ENCODE data around the gene APELA.

Gene APELA

GRCh38 chr4:164888096-164888715, 11.2 kb downstream of the APELA start:
- H3K9me3 Mint-ChIP-seq, result no peaks in the 10 kb centered on the region
- H3K36me3 Mint-ChIP-seq (ENCODE audit: low read depth), result peaks cover 2% of the 10 kb centered on the region
- no peak for TF ChIP-seq CTCF (IDR thresholded peaks at IDR 0.05)
- peaks cover 3% of the 10 kb centered on the region for H3K27me3 Mint-ChIP-seq (ENCODE audit: low read depth, poor library complexity)
- peaks cover 9% of the 10 kb centered on the region for H3K4me1 Mint-ChIP-seq
- DNase-seq, result no peak
- no peak overlapping the region for H3K27ac Mint-ChIP-seq
- H3K4me3 Mint-ChIP-seq, result no peak overlapping the region

GRCh38 chr4:164890691-164891090, 13.7 kb downstream of the APELA start:
- H3K27me3 Mint-ChIP-seq (ENCODE audit: low read depth, poor library complexity), result no peaks in the 10 kb centered on the region
- no peak for DNase-seq
- H3K27ac Mint-ChIP-seq, result no peak overlapping the region
- peaks cover 9% of the 10 kb centered on the region for H3K4me1 Mint-ChIP-seq
- H3K4me3 Mint-ChIP-seq, result no peak overlapping the region
- H3K9me3 Mint-ChIP-seq, result no peaks in the 10 kb centered on the region
- H3K36me3 Mint-ChIP-seq (ENCODE audit: low read depth), result no peaks in the 10 kb centered on the region
- TF ChIP-seq CTCF (IDR thresholded peaks at IDR 0.05), result no peak

GRCh38 chr4:164892018-164892417, 15.0 kb downstream of the APELA start:
- no peaks in the 10 kb centered on the region for H3K9me3 Mint-ChIP-seq
- no peaks in the 10 kb centered on the region for H3K27me3 Mint-ChIP-seq (ENCODE audit: low read depth, poor library complexity)
- H3K4me1 Mint-ChIP-seq, result peaks cover 9% of the 10 kb centered on the region

GRCh38 chr4:164894702-164895101, 17.7 kb downstream of the APELA start:
- DNase-seq, result no peak
- TF ChIP-seq CTCF (IDR thresholded peaks at IDR 0.05), result no peak
- Mint-ChIP-seq H3K4me1 (peaks cover 5% of the 10 kb centered on the region), H3K27me3 (ENCODE audit: low read depth, poor library complexity) (no peaks in the 10 kb centered on the region), H3K36me3 (ENCODE audit: low read depth) (no peaks in the 10 kb centered on the region), H3K9me3 (no peaks in the 10 kb centered on the region), H3K27ac (no peak overlapping the region), H3K4me3 (no peak overlapping the region)

More at GRCh38 chr4:164892018-164892417, 15.0 kb downstream of the APELA start:
- TF ChIP-seq CTCF (IDR thresholded peaks at IDR 0.05), result no peak
- no peaks in the 10 kb centered on the region for H3K36me3 Mint-ChIP-seq (ENCODE audit: low read depth)
- DNase-seq, result no peak
- no peak overlapping the region for H3K27ac Mint-ChIP-seq
- H3K4me3 Mint-ChIP-seq, result no peak overlapping the region

GRCh38 chr4:164902608-164903007, 25.6 kb downstream of the APELA start:
- H3K27ac Mint-ChIP-seq, result no peak overlapping the region
- TF ChIP-seq CTCF (IDR thresholded peaks at IDR 0.05), result no peak
- H3K27me3 Mint-ChIP-seq (ENCODE audit: low read depth, poor library complexity), result peaks cover 3% of the 10 kb centered on the region
- H3K9me3 Mint-ChIP-seq, result no peaks in the 10 kb centered on the region
- H3K4me1 Mint-ChIP-seq, result no peaks in the 10 kb centered on the region
- H3K4me3 Mint-ChIP-seq, result no peak overlapping the region
- no peaks in the 10 kb centered on the region for H3K36me3 Mint-ChIP-seq (ENCODE audit: low read depth)
- no peak for DNase-seq

GRCh38 chr4:164904336-164904735, 27.4 kb downstream of the APELA start:
- no peak overlapping the region for H3K27ac Mint-ChIP-seq
- H3K9me3 Mint-ChIP-seq, result no peaks in the 10 kb centered on the region
- H3K4me1 Mint-ChIP-seq, result no peaks in the 10 kb centered on the region
- H3K4me3 Mint-ChIP-seq, result no peak overlapping the region
- peaks cover 3% of the 10 kb centered on the region for H3K27me3 Mint-ChIP-seq (ENCODE audit: low read depth, poor library complexity)
- no peaks in the 10 kb centered on the region for H3K36me3 Mint-ChIP-seq (ENCODE audit: low read depth)
- no peak for TF ChIP-seq CTCF (IDR thresholded peaks at IDR 0.05)
- no peak for DNase-seq
